Fibroblast of villous mesenchyme (primary cell): Measurements from ENCODE around the gene SH2B3. TPM values are rescaled to one million over a fixed set of nuclear protein-coding genes. Genes with fewer than 3 reads are reported as not detected.

ENCODE experiments used
- DNase-seq: peaks from one replicate; pipeline ENCODE4 v3.0.0-alpha.2; 2010; ENCODE audit warnings: low read depth
- H3K4me3 ChIP-seq: 2 replicates; pipeline ENCODE4 v1.5.1; 2011; ENCODE audit warnings: low read depth, mild to moderate bottlenecking, low read length
- CTCF ChIP-seq: IDR thresholded peaks from 2 replicates; pipeline ENCODE4 v1.5.1; 2012; ENCODE audit warnings: low read depth, mild to moderate bottlenecking, low read length; ENCODE audit not compliant: insufficient read depth
- total RNA-seq: library from RNA; depleted of rRNA; stranded (reverse); fragments of >200 nt; gene quantifications from 2 replicates; pipeline ENCODE4 v1.2.3, GENCODE V29; 2012

The SH2B3 gene
- total RNA-seq, 1 donor: 42.7 TPM

GRCh38 chr12:111450676-111451075, 45.0 kb downstream of the SH2B3 start:
- H3K4me3 ChIP-seq: no peak overlapping the region
- TF ChIP-seq CTCF: no peak
- DNase-seq: no peak

GRCh38 chr12:111451232-111451631, 45.5 kb downstream of the SH2B3 start:
- no peak overlapping the region for H3K4me3 ChIP-seq
- DNase-seq: no peak
- no peak for TF ChIP-seq CTCF

- no peak overlapping the region for H3K4me3 ChIP-seq
- TF ChIP-seq CTCF: peak; percentile 79
- DNase-seq: peak; percentile 68
Observed at GRCh38 chr12:111451649-111452129, 46.0 kb downstream of the SH2B3 start.

- no peak for DNase-seq
- no peak for TF ChIP-seq CTCF
- no peak overlapping the region for H3K4me3 ChIP-seq
Observed at GRCh38 chr12:111453071-111453989, 47.6 kb downstream of the SH2B3 start.

- H3K4me3 ChIP-seq: no peak overlapping the region
- DNase-seq: no peak
- TF ChIP-seq CTCF: no peak
Observed at GRCh38 chr12:111454311-111454710, 48.6 kb downstream of the SH2B3 start.

- no peak for DNase-seq
- no peak for TF ChIP-seq CTCF
- no peak overlapping the region for H3K4me3 ChIP-seq
Observed at GRCh38 chr12:111454716-111455447, 49.2 kb downstream of the SH2B3 start.
